Body of pancreas (tissue), 4 donors: ENCODE data around the gene RBBP9.

Experiments
- POLR2A ChIP-seq, 3 donors: fragments of 450-650 bp; IDR thresholded peaks; one replicate each; pipeline ENCODE4 v1.6.1; 2016; ENCODE audit warnings: antibody characterized with exemption in 3 of 3, mild to moderate bottlenecking in 2 of 3
- TF ChIP-seq, protein P1 (sequence below), 7 experiments: fragments of 450-650 bp in 4 of 7; fragments of 200-600 bp in 3 of 7; sonication (generic) in 3 of 7; IDR thresholded peaks; one replicate each; pipeline ENCODE4 v1.5.1; 2016 to 2019; ENCODE audit warnings: antibody characterized with exemption in 7 of 7

DNA sequence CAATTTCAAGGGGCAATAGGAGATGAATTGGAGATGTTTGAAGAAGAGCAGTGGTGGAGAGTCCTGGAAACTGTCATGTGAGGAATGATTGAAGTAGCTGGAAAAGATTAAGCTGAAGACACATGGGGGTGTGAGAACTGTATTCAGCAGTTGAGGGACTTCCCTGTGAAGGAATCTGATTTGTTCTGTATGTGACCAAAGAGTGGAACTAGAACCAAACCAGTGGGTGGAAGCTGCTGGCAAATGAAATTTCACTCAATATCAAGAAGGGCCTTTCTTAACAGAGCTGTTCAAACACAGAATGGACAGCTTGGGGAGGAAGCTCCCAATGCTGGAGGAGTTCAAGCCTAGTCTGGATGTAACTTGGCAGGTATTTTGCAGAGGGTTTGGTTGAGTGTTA lies 32.0 kb upstream of the RBBP9 start:
- TF ChIP-seq, protein P1, sequence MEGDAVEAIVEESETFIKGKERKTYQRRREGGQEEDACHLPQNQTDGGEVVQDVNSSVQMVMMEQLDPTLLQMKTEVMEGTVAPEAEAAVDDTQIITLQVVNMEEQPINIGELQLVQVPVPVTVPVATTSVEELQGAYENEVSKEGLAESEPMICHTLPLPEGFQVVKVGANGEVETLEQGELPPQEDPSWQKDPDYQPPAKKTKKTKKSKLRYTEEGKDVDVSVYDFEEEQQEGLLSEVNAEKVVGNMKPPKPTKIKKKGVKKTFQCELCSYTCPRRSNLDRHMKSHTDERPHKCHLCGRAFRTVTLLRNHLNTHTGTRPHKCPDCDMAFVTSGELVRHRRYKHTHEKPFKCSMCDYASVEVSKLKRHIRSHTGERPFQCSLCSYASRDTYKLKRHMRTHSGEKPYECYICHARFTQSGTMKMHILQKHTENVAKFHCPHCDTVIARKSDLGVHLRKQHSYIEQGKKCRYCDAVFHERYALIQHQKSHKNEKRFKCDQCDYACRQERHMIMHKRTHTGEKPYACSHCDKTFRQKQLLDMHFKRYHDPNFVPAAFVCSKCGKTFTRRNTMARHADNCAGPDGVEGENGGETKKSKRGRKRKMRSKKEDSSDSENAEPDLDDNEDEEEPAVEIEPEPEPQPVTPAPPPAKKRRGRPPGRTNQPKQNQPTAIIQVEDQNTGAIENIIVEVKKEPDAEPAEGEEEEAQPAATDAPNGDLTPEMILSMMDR (IDR thresholded peaks at IDR 0.05), result no peak
- no peak for TF ChIP-seq POLR2A (IDR thresholded peaks at IDR 0.05)
